ENCODE measurements around the gene ZNF181. TPM values are rescaled to one million over a fixed set of nuclear protein-coding genes. Genes with fewer than 3 reads are reported as not detected.
"Not testable (repeated sequence)": the region's sequence is repeated elsewhere in the genome, so short reads cannot be mapped to it uniquely, and the experiment has no call there.

Gene ZNF181
- 10 to 100 TPM in 1 of 2 donors, 1 to 10 TPM in 1; 9.6 to 15.2 TPM for total RNA-seq
- 10 to 100 TPM in 1 of 2 donors, 1 to 10 TPM in 1; 8.9 to 10.4 TPM for polyA plus RNA-seq

- H3K9ac ChIP-seq (ENCODE audit: low read depth in 1 of 2, low read length in 2 of 2) = peak within 1 kb of the TSS; percentile 81 to 91
- TF ChIP-seq GABPA (IDR thresholded peaks at IDR 0.05 in 1 of 2, conservative IDR thresholded peaks at IDR 0.05 in 1 of 2) = peak; percentile 62 to 91
- peak; percentile 98 for TF ChIP-seq YY1 (IDR thresholded peaks at IDR 0.05)
- TF ChIP-seq ATF3 (IDR thresholded peaks at IDR 0.05) = no peak
- peak; percentile 13 for TF ChIP-seq REST (IDR thresholded peaks at IDR 0.05)
- peak; percentile 86 for TF ChIP-seq ZBTB33 (IDR thresholded peaks at IDR 0.05)
- TF ChIP-seq SP1 (IDR thresholded peaks at IDR 0.05) = peak; percentile 79
- TF ChIP-seq EGR1 (IDR thresholded peaks at IDR 0.05; ENCODE audit: low read depth in 2 of 2) = peak in 1 of 2 donors; percentile 28
- no peak for TF ChIP-seq FOXA1 (IDR thresholded peaks at IDR 0.05)
- TF ChIP-seq RAD21 (IDR thresholded peaks at IDR 0.05) = peak in 1 of 2 donors; percentile 5
- peak; percentile 32 for TF ChIP-seq FOXA2 (IDR thresholded peaks at IDR 0.05)
- peak; percentile 9 for TF ChIP-seq HNF4G (IDR thresholded peaks at IDR 0.05)
- peak; percentile 32 to 40 for TF ChIP-seq RXRA (IDR thresholded peaks at IDR 0.05)
- peak; percentile 55 to 59 for TF ChIP-seq HNF4A (conservative IDR thresholded peaks at IDR 0.05)
- peak; percentile 82 for TF ChIP-seq TAF1 (conservative IDR thresholded peaks at IDR 0.05)
- TF ChIP-seq NR2F2 (IDR thresholded peaks at IDR 0.05) = peak; percentile 11
- peak; percentile 40 for TF ChIP-seq MAX (IDR thresholded peaks at IDR 0.05)
- TF ChIP-seq JUND (IDR thresholded peaks at IDR 0.05) = no peak
- TF ChIP-seq CTCF (IDR thresholded peaks at IDR 0.05; ENCODE audit: low read depth, low read length, missing input control) = no peak
- H3K4me1 ChIP-seq (ENCODE audit: control insufficient read depth in 4 of 4, insufficient read depth in 4 of 4, low read length in 3 of 4) = peaks cover 5 to 18% (median 15%) of the 10 kb centered on the region in 4 donors
- H3K36me3 ChIP-seq (ENCODE audit: control insufficient read depth in 4 of 4, insufficient read depth in 3 of 4, low read depth in 1 of 4, low read length in 3 of 4) = peaks cover 4 to 33% (median 27%) of the 10 kb centered on the region in 4 donors
- no peaks in the 10 kb centered on the region for H3K27me3 ChIP-seq (ENCODE audit: control insufficient read depth in 4 of 4, insufficient read depth in 4 of 4, low read length in 3 of 4)
- H3K9me3 ChIP-seq (ENCODE audit: control insufficient read depth in 4 of 4, low read length in 3 of 4) = peaks cover 6 to 28% (median 15%) of the 10 kb centered on the region in 4 donors
- H3K4me3 ChIP-seq (ENCODE audit: low read depth in 1 of 3, low read length in 3 of 3) = peak within 1 kb of the TSS; percentile 86 to 97 (median 91)
- DNase-seq (ENCODE audit: low spot score) = peak; percentile 87
- under 1% methylated on average over 67 of the region's 67 CpGs for WGBS
- H3K27ac ChIP-seq (ENCODE audit: low read depth in 1 of 2, low read length in 2 of 2) = peak within 1 kb of the TSS; percentile 98
These were observed at the start of gene ZNF181 for GRCh38 chr19:34733746-34734536. Gene ZNF181 (plus strand): TSS chr19:34734243. CDS start chr19:34735038, 795 bp downstream.

- peaks cover 19 to 59% (median 31%) of the 10 kb centered on the region in 4 donors for H3K9me3 ChIP-seq (ENCODE audit: control insufficient read depth in 4 of 4, low read length in 3 of 4)
- not testable (repeated sequence) for H3K9ac ChIP-seq (ENCODE audit: low read depth in 1 of 2, low read length in 2 of 2); H3K27me3 ChIP-seq (ENCODE audit: control insufficient read depth in 4 of 4, insufficient read depth in 4 of 4, low read length in 3 of 4); H3K4me1 ChIP-seq (ENCODE audit: control insufficient read depth in 4 of 4, insufficient read depth in 4 of 4, low read length in 3 of 4); DNase-seq (ENCODE audit: low spot score); H3K27ac ChIP-seq (ENCODE audit: low read depth in 1 of 2, low read length in 2 of 2)
- 89% methylated on average over 5 of the region's 5 CpGs for WGBS
- peak overlapping the region in 2 of 3 donors; percentile 5 to 20 for H3K4me3 ChIP-seq (ENCODE audit: low read depth in 1 of 3, low read length in 3 of 3)
- H3K36me3 ChIP-seq (ENCODE audit: control insufficient read depth in 4 of 4, insufficient read depth in 3 of 4, low read depth in 1 of 4, low read length in 3 of 4) = peaks cover 5 to 45% (median 44%) of the 10 kb centered on the region in 4 donors
These were observed 48.8 kb upstream of the ZNF181 start for GRCh38 chr19:34685266-34685665.

Measured in liver (tissue), 9 donors.